Common myeloid progenitor, CD34-positive (primary cell): ENCODE results near the gene FER.
A peak's percentile ranks its signal among the peaks of the same experiment; 100 is the strongest.
"Not testable (repeated sequence)": the region's sequence is repeated elsewhere in the genome, so short reads cannot be mapped to it uniquely, and the experiment has no call there.

Experiments used
- CTCF ChIA-PET: fragments of 350-600 bp; sonication (Branson Sonifier 250); formaldehyde crosslinking; loops from one replicate; lab custom pipeline; 2021; ENCODE audit warnings: antibody characterized with exemption; lab: Charles Lee
- POLR2A ChIA-PET: fragments of 350-600 bp; sonication (Branson Sonifier 250); formaldehyde crosslinking; loops from one replicate; lab custom pipeline; 2021; ENCODE audit warnings: antibody characterized with exemption; lab: Charles Lee
- DNase-seq, 3 donors: peaks; one replicate each; pipeline versions ENCODE4 v3.0.0 to v3.0.0-alpha.2; 2013
- H3K27ac ChIP-seq, 2 experiments: 1 replicate in 1 of 2; 2 replicates in 1 of 2; pipeline ENCODE4 v1.7.0; 2013; ENCODE audit warnings: inconsistent platforms in 2 of 2, low read length in 2 of 2, mild to moderate bottlenecking in 2 of 2, low read depth in 1 of 2, moderate library complexity in 1 of 2; ENCODE audit not compliant: severe bottlenecking in 2 of 2, insufficient read depth in 1 of 2, poor library complexity in 1 of 2
- H3K27me3 ChIP-seq, 5 experiments: replicated peaks in 2 of 5; 1 replicate in 3 of 5; 2 replicates in 2 of 5; pipeline versions ENCODE4 v1.6.1 to v1.7.0; 2013; ENCODE audit warnings: low read length in 4 of 5, mild to moderate bottlenecking in 2 of 5, moderate library complexity in 2 of 5, inconsistent platforms in 1 of 5; ENCODE audit not compliant: insufficient read depth in 5 of 5, control insufficient read depth in 4 of 5
- H3K36me3 ChIP-seq, 4 experiments: 1 replicate in 2 of 4; 2 replicates in 2 of 4; pipeline versions ENCODE4 v1.6.1 to v1.7.0; 2013; ENCODE audit warnings: low read length in 3 of 4, control low read depth in 1 of 4, mild to moderate bottlenecking in 1 of 4; ENCODE audit not compliant: control insufficient read depth in 4 of 4, insufficient read depth in 4 of 4
- H3K4me1 ChIP-seq, 4 experiments: 1 replicate in 3 of 4; 2 replicates in 1 of 4; pipeline versions ENCODE4 v1.6.1 to v1.7.1; 2013; ENCODE audit warnings: low read length in 3 of 4, mild to moderate bottlenecking in 3 of 4, control low read depth in 1 of 4, inconsistent platforms in 1 of 4, moderate library complexity in 1 of 4; ENCODE audit not compliant: control insufficient read depth in 4 of 4, insufficient read depth in 4 of 4; ENCODE audit errors: control extremely low read depth in 1 of 4
- H3K4me3 ChIP-seq, 7 experiments: 1 replicate in 4 of 7; 2 replicates in 3 of 7; pipeline versions ENCODE4 v1.5.1 to v1.7.0; 2013; ENCODE audit warnings: mild to moderate bottlenecking in 7 of 7, low read length in 6 of 7, moderate library complexity in 6 of 7, inconsistent platforms in 2 of 7, low read depth in 2 of 7, control low read depth in 1 of 7; ENCODE audit not compliant: insufficient read depth in 4 of 7, control insufficient read depth in 1 of 7; ENCODE audit errors: extremely low read depth in 1 of 7
- H3K9me3 ChIP-seq, 5 experiments: 1 replicate in 4 of 5; 2 replicates in 1 of 5; pipeline versions ENCODE4 v1.6.1 to v1.7.1; 2013; ENCODE audit warnings: low read length in 4 of 5, mild to moderate bottlenecking in 2 of 5, inconsistent platforms in 1 of 5, low read depth in 1 of 5, moderate library complexity in 1 of 5; ENCODE audit not compliant: control insufficient read depth in 4 of 5, insufficient read depth in 2 of 5; ENCODE audit errors: control extremely low read depth in 1 of 5
- WGBS: methylation state at CpG from one replicate; pipeline ENCODE4 v1.1.5; 2013; ENCODE audit not compliant: insufficient coverage; 5-methylcytosine and 5-hydroxymethylcytosine counted together

Gene FER

GRCh38 chr5:108836492-108836891 lies 88.8 kb downstream of the FER start:
- no CpG with 5 or more reads among the region's 2 CpGs for WGBS
- H3K4me1 ChIP-seq = no peaks in the 10 kb centered on the region
- POLR2A ChIA-PET = no interaction called here
- H3K36me3 ChIP-seq = no peaks in the 10 kb centered on the region
- H3K27ac ChIP-seq = no peak overlapping the region
- no peaks in the 10 kb centered on the region for H3K27me3 ChIP-seq
- CTCF ChIA-PET = no interaction called here
- H3K4me3 ChIP-seq = no peak overlapping the region
- H3K9me3 ChIP-seq = no peaks in the 10 kb centered on the region
- no peak for DNase-seq

DNA sequence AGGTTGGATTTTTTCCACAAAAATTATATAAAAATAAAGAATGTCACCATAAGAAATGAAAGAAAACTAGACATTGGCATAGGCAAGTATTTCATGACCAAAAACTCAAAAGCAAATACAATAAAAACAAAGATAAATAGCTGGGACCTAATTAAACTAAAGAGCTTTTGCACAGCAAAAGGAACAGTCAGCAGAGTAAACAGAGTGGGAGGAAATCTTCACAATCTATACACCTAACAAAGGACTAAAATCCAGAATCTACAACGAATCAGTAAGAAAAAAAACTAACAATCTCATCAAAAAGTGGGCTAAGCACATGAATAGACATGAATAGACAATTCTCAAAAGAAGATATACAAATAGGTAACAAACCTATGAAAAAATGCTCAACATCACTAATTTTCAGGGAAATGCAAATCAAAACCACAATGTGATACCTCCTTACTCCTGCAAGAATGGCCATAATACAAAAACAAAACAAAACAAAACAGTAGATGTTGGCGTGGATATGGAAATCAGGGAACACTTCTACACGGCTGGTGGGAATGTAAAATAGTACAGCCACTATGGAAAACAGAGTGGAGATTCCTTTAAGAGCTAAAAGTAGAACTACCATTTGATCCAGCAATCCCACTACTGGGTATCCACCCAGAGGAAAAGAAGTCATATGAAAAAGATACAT lies 94.7 kb downstream of the FER start:
- H3K4me1 ChIP-seq, H3K4me3 ChIP-seq, DNase-seq, H3K27ac ChIP-seq, H3K36me3 ChIP-seq, CTCF ChIA-PET, POLR2A ChIA-PET, H3K9me3 ChIP-seq, H3K27me3 ChIP-seq: not testable (repeated sequence)
- 100% methylated on average over 1 of the region's 3 CpGs for WGBS

DNA sequence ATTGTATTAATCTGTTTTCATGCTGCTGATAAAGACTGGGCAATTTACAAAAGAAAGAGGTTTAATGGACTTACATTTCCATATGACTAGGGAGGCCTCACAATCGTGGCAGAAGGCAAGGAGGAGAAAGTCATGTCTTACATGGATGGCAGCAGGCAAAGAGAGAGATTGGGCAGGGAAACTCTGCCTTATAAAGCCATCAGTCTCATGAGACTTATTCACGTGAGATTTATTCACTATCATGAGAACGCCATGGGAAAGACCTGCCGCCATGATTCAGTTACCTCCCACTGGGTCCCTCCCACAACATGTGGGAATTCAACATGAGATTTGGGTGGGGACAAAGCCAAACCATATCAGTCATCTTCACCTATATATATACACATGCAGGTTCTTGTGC lies 103.4 kb downstream of the FER start:
- H3K4me1 ChIP-seq, CTCF ChIA-PET, H3K27me3 ChIP-seq, H3K27ac ChIP-seq, H3K36me3 ChIP-seq, DNase-seq, H3K9me3 ChIP-seq, H3K4me3 ChIP-seq, POLR2A ChIA-PET: not testable (repeated sequence)
- 100% methylated on average over 3 of the region's 4 CpGs for WGBS

- Histone ChIP-seq H3K27ac (no peak overlapping the region), H3K4me1 (peaks cover 0 to 13% (median 3%) of the 10 kb centered on the region in 4 experiments), H3K9me3 (no peaks in the 10 kb centered on the region), H3K4me3 (no peak overlapping the region), H3K36me3 (no peaks in the 10 kb centered on the region), H3K27me3 (no peaks in the 10 kb centered on the region)
- WGBS = no CpG with 5 or more reads among the region's 1 CpG
- POLR2A ChIA-PET = no interaction called here
- DNase-seq = no peak
- CTCF ChIA-PET = no interaction called here
These were observed 110.2 kb downstream of the FER start for GRCh38 chr5:108857905-108858304.

- ChIA-PET CTCF (no interaction called here), POLR2A (no interaction called here)
- Histone ChIP-seq H3K27me3 (no peaks in the 10 kb centered on the region), H3K9me3 (no peaks in the 10 kb centered on the region), H3K36me3 (no peaks in the 10 kb centered on the region), H3K4me1 (peaks cover 0 to 13% (median 3%) of the 10 kb centered on the region in 4 experiments), H3K27ac (no peak overlapping the region), H3K4me3 (no peak overlapping the region)
- peak; percentile 14 to 73 (median 61) for DNase-seq
- WGBS = no CpG with 5 or more reads among the region's 2 CpGs
These were observed 111.3 kb downstream of the FER start for GRCh38 chr5:108858959-108859358.

DNA sequence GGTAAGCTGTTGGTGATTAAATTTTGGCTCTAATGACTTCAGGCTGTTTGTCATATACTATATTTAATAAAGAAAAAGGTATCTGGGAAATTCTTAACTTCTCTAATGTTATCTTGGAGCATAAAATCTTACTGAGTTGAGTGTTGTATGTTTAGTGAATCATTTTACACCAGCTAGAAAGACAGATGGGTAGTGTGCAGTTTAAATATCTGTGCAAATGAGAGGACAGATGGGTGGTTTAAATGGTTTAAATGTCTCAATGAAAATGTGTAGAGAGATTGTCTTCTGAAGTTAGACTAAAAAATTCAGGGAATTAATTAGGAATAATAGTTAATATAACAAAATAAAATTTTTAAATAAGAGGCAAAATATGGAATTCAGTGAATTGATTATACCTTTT lies 114.5 kb downstream of the FER start:
- peaks cover 0 to 13% (median 4%) of the 10 kb centered on the region in 4 experiments for H3K4me1 ChIP-seq
- ChIA-PET POLR2A (no interaction called here), CTCF (no interaction called here)
- no peak for DNase-seq
- no peaks in the 10 kb centered on the region for H3K36me3 ChIP-seq
- no peaks in the 10 kb centered on the region for H3K9me3 ChIP-seq
- H3K4me3 ChIP-seq = no peak overlapping the region
- no peak overlapping the region for H3K27ac ChIP-seq
- H3K27me3 ChIP-seq = no peaks in the 10 kb centered on the region

DNA sequence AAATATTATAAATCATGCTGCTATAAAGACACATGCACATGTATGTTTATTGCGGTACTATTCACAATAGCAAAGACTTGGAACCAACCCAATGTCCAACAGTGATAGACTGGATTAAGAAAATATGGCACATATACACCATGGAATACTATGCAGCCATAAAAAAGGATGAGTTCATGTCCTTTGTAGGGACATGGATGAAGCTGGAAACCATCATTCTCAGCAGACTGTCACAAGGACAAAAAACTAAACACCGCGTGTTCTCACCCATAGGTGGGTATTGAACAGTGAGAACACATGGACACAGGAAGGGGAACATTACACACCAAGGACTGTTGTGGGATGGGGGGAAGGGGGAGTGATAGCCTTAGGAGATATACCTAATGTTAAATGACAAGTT lies 118.4 kb downstream of the FER start:
- H3K27me3 ChIP-seq, H3K4me3 ChIP-seq, DNase-seq, H3K4me1 ChIP-seq, CTCF ChIA-PET, POLR2A ChIA-PET, H3K36me3 ChIP-seq, H3K27ac ChIP-seq, H3K9me3 ChIP-seq: not testable (repeated sequence)
- no CpG with 5 or more reads among the region's 3 CpGs for WGBS
